ENCODE results near the gene ADPRHL1. TPM values are rescaled to one million over a fixed set of nuclear protein-coding genes. Genes with fewer than 3 reads are reported as not detected.

Gene ADPRHL1
- polyA plus RNA-seq, 1 donor (not counting 4 experiments of a cell fraction or from before 2014, with no cell fraction given), result 1.2 TPM

DNA sequence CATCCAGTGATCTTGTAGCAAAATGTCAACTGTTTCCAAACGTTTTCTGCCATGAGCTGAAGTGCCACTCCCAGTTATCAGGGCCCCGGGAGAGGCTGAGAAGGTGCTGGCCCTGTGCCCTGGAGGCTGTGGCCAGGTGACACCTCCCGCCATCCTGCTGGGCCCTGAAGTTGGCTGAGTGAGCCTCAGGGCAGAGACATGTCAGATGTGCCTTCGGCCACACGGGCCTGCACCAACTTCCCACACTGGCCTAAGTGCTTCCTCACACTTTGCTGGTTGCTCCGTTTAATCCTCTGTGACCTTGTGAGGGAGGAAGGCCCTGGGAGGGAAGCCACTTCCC is 4.8 kb downstream of the ADPRHL1 start:
- peak overlapping the region; percentile 100 for H3K4me2 ChIP-seq (ENCODE audit: control insufficient read depth, extremely low read depth, insufficient read depth, low read depth, low read length)
- peaks cover 11% of the 10 kb centered on the region for H3K4me1 ChIP-seq (ENCODE audit: control insufficient read depth, extremely low read depth, insufficient read depth, low read length)
- peak overlapping the region; percentile 57 for H3K27ac ChIP-seq (ENCODE audit: control insufficient read depth, insufficient read depth, low read length)
- peak overlapping the region; percentile 42 to 65 (median 45) for H3K4me3 ChIP-seq (ENCODE audit: control insufficient read depth in 2 of 3, extremely low read depth in 1 of 3, insufficient read depth in 2 of 3, low read depth in 1 of 3, low read length in 3 of 3)
- no peaks in the 10 kb centered on the region for H3K79me2 ChIP-seq (ENCODE audit: control insufficient read depth, insufficient read depth, low read length)
- FAIRE-seq (no peak), DNase-seq (ENCODE audit: low read depth, low spot score) (no peak)
- dilution Hi-C loops (cut with MboI; ENCODE audit: extremely low pct_ligation_motif_present, low sequenced_read_pairs), result no loop called here
- no peaks in the 10 kb centered on the region for H4K20me1 ChIP-seq (ENCODE audit: control insufficient read depth, extremely low read depth, insufficient read depth, low read length)
- H2AFZ ChIP-seq (ENCODE audit: control insufficient read depth, low read length), result peak overlapping the region; percentile 87
- peak overlapping the region; percentile 83 for H3K9ac ChIP-seq (ENCODE audit: control insufficient read depth, extremely low read depth, insufficient read depth, low read length)
- H3K27me3 ChIP-seq (ENCODE audit: control insufficient read depth, extremely low read depth, insufficient read depth, low read length), result no peaks in the 10 kb centered on the region
- no peaks in the 10 kb centered on the region for H3K9me1 ChIP-seq (ENCODE audit: control insufficient read depth, extremely low read depth, insufficient read depth, low read length)
- H3K9me3 ChIP-seq (ENCODE audit: control insufficient read depth, low read depth, low read length), result no peaks in the 10 kb centered on the region
- TF ChIP-seq CTCF (optimal IDR thresholded peaks at IDR 0.05 in 1 of 3, IDR thresholded peaks at IDR 0.05 in 1 of 3, conservative IDR thresholded peaks at IDR 0.05 in 1 of 3; ENCODE audit: extremely low read depth in 1 of 3, insufficient read depth in 2 of 3, low read length in 3 of 3) (no peak), EZH2 (IDR thresholded peaks at IDR 0.05; ENCODE audit: low read length) (no peak)
- peaks cover 4 to 5% of the 10 kb centered on the region in 2 experiments for H3K36me3 ChIP-seq (ENCODE audit: control insufficient read depth in 2 of 2, extremely low read depth in 1 of 2, insufficient read depth in 2 of 2, low read length in 2 of 2)

GRCh38 chr13:113447596-113447995 is 5.7 kb downstream of the ADPRHL1 start:
- Histone ChIP-seq H3K4me3 (ENCODE audit: control insufficient read depth in 2 of 3, extremely low read depth in 1 of 3, insufficient read depth in 2 of 3, low read depth in 1 of 3, low read length in 3 of 3) (no peak overlapping the region), H3K27me3 (ENCODE audit: control insufficient read depth, extremely low read depth, insufficient read depth, low read length) (no peaks in the 10 kb centered on the region), H3K27ac (ENCODE audit: control insufficient read depth, insufficient read depth, low read length) (no peak overlapping the region)

More at GRCh38 chr13:113447596-113447995, 5.7 kb downstream of the ADPRHL1 start:
- DNase-seq (ENCODE audit: low read depth, low spot score), result no peak
- Histone ChIP-seq H3K36me3 (ENCODE audit: control insufficient read depth in 2 of 2, extremely low read depth in 1 of 2, insufficient read depth in 2 of 2, low read length in 2 of 2) (no peaks in the 10 kb centered on the region), H3K4me2 (ENCODE audit: control insufficient read depth, extremely low read depth, insufficient read depth, low read depth, low read length) (no peak overlapping the region), H4K20me1 (ENCODE audit: control insufficient read depth, extremely low read depth, insufficient read depth, low read length) (no peaks in the 10 kb centered on the region), H3K9me3 (ENCODE audit: control insufficient read depth, low read depth, low read length) (no peaks in the 10 kb centered on the region), H3K9ac (ENCODE audit: control insufficient read depth, extremely low read depth, insufficient read depth, low read length) (no peak overlapping the region), H3K79me2 (ENCODE audit: control insufficient read depth, insufficient read depth, low read length) (no peaks in the 10 kb centered on the region), H3K9me1 (ENCODE audit: control insufficient read depth, extremely low read depth, insufficient read depth, low read length) (no peaks in the 10 kb centered on the region), H3K4me1 (ENCODE audit: control insufficient read depth, extremely low read depth, insufficient read depth, low read length) (peaks cover 11% of the 10 kb centered on the region), H2AFZ (ENCODE audit: control insufficient read depth, low read length) (no peak overlapping the region)
- dilution Hi-C loops (cut with MboI; ENCODE audit: extremely low pct_ligation_motif_present, low sequenced_read_pairs), result no loop called here
- TF ChIP-seq CTCF (optimal IDR thresholded peaks at IDR 0.05 in 1 of 3, IDR thresholded peaks at IDR 0.05 in 1 of 3, conservative IDR thresholded peaks at IDR 0.05 in 1 of 3; ENCODE audit: extremely low read depth in 1 of 3, insufficient read depth in 2 of 3, low read length in 3 of 3) (no peak), EZH2 (IDR thresholded peaks at IDR 0.05; ENCODE audit: low read length) (no peak)
- peak; percentile 17 for FAIRE-seq

Data from keratinocyte (primary cell).